HepG2 (cell line): Measurements from ENCODE around the gene SASH1.

Experiments used
- ARNT ChIP-seq: fragments of 450-650 bp; IDR thresholded peaks from 2 replicates; pipeline ENCODE4 v1.6.1; 2017
- CBFB ChIP-seq: sonication (generic); formaldehyde crosslinking; IDR thresholded peaks from 2 replicates; pipeline ENCODE4 v1.4.0; 2020; ENCODE audit warnings: missing genetic modification reagents
- CTCF ChIP-seq: sonication (generic); formaldehyde crosslinking; IDR thresholded peaks from 2 replicates; pipeline ENCODE4 v1.5.0; 2020; ENCODE audit warnings: mild to moderate bottlenecking, missing genetic modification reagents, moderate library complexity
- JUNB ChIP-seq: sonication (generic); formaldehyde crosslinking; IDR thresholded peaks from 2 replicates; pipeline ENCODE4 v1.8.0; 2022; ENCODE audit warnings: missing genetic modification reagents, mild to moderate bottlenecking, borderline replicate concordance
- SP1 ChIP-seq, 2 experiments: fragments of 450-650 bp in 1 of 2; sonication (generic) in 1 of 2; formaldehyde crosslinking in 1 of 2; IDR thresholded peaks; 2 replicates each; pipeline versions ENCODE4 v1.4.0 to v1.6.1; 2016 to 2020; ENCODE audit warnings: missing genetic modification reagents in 1 of 2
- SSRP1 ChIP-seq: IDR thresholded peaks from 2 replicates; pipeline ENCODE4 v1.6.1; 2016; ENCODE audit warnings: control low read depth
- ZBTB42 ChIP-seq: sonication (generic); formaldehyde crosslinking; IDR thresholded peaks from 2 replicates; pipeline ENCODE4 v1.5.0; 2020; ENCODE audit warnings: mild to moderate bottlenecking, missing genetic modification reagents
- ZFAT ChIP-seq: sonication (generic); formaldehyde crosslinking; conservative IDR thresholded peaks from 2 replicates; pipeline ENCODE4 v1.8.1; 2023; ENCODE audit warnings: missing genetic modification reagents, inconsistent platforms

DNA sequence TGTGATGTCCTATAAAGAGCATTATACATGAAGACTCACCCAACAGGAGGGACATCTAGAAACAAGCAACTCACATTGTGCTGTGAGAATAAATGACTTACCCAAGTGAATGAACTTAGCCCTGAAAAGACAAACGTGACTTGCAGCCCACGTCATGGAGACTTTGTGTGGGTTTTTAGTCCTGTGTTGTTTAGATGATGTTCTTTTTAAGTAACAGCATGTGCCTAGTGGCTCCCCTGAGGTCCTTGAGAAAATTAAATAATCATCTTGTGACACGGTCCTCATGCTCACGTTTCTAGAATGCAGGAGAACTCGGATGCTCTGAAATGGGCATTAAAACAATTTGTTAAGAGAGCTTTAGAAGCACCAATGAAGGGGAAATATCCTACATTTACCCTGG lies 165.1 kb downstream of the SASH1 start:
- TF ChIP-seq SSRP1 (CRISPR knock-in tag): no peak
- TF ChIP-seq CTCF (CRISPR knock-in tag): no peak
- no peak for TF ChIP-seq SP1 (IDR thresholded peaks at IDR 0.05)
- no peak for TF ChIP-seq SP1 (CRISPR knock-in tag; IDR thresholded peaks at IDR 0.05)
- no peak for TF ChIP-seq ZFAT
- no peak for TF ChIP-seq ZBTB42 (CRISPR knock-in tag)
- TF ChIP-seq CBFB (CRISPR knock-in tag): no peak
- no peak for TF ChIP-seq ARNT
- TF ChIP-seq JUNB (CRISPR knock-in tag): no peak
